ENCODE results near the gene TREM1. TPM values are rescaled to one million over a fixed set of nuclear protein-coding genes. Genes with fewer than 3 reads are reported as not detected.

TREM1 gene
- total RNA-seq, 1 donor from 2014 or later = not detected

DNA sequence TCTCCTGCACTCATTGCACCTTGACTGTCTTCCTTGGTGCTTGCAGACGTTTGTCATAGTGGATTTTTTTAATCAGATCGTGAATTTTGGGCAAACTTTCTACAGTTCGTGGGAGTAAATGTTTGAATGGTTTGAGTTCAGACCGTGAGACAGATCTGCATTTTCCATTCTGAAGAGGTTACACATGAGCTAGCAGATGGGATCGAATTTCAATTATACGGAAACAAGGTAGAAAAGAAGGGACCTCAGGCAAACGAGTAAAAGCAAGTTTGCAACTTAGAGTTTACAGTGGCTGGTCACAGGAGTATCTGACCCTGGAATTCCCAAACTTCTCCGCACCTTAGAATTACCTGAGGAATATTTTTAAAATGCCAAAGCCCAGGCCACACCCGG is 31.8 kb upstream of the TREM1 start:
- no peaks in the 10 kb centered on the region for H3K27me3 Mint-ChIP-seq
- CTCF ChIA-PET = interaction anchor here (1.0 to 5.0 kb wide), 6 partner anchors 8 to 226 kb away, joined by 3 to 78 read pairs (median 14); no protein-coding TSS in a partner anchor
- H3K4me1 Mint-ChIP-seq = peaks cover 52% of the 10 kb centered on the region
- DNase-seq (no peak), ATAC-seq (ENCODE audit: low read depth) (no peak)
- no peaks in the 10 kb centered on the region for H3K9me3 Mint-ChIP-seq
- POLR2A ChIA-PET = interaction anchor here (1.2 to 3.0 kb wide), 2 partner anchors 12 to 16 kb away, joined by 4 to 17 read pairs; partner anchors contain the start of gene NCR2
- peak overlapping the region; percentile 80 for H3K4me3 Mint-ChIP-seq
- H3K27ac Mint-ChIP-seq = peak overlapping the region; percentile 76
- H3K36me3 Mint-ChIP-seq (ENCODE audit: low read depth) = no peaks in the 10 kb centered on the region
- intact Hi-C loops (cut with micrococcal nuclease) = loop anchor here (1.0 kb wide), 6 partner anchors 12 to 312 kb away; no protein-coding TSS in a partner anchor
- TF ChIP-seq CTCF (IDR thresholded peaks at IDR 0.05) = no peak

DNA sequence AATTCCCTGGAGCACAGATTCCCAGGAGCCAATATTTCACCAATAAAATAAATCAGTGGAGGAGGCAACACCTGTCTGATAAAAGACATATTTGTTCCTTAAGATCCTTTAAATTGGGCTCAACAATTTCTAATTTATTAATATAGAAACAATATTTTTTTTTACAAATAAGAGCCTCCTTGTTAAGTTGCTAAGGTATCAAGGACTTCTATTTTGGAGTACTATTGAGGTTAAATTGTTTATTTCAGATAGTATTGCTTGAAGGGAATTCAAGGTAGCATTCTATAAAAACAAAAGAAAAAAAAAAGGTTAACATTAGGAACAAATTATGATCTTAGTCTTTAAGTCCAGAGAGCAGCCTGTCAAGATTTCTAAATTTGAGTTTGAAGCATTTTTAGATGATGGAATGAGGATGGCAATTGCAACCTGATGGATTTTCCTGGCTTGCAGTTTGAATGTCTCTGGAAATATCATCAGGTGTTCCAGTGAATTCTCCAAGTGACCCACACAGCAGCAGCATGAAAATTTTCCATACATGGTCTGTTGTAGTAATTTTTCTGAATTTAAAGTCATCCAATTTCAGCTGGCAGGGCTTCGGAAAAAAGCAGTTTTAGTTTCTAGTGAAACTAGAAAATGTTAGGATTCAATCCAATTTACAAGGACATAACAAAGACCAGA is 29.6 kb upstream of the TREM1 start:
- no peak for TF ChIP-seq CTCF (IDR thresholded peaks at IDR 0.05)
- ChIA-PET CTCF (interaction anchor here (1.2 to 3.1 kb wide), 5 partner anchors 9 to 288 kb away, joined by 3 to 20 read pairs (median 4); no protein-coding TSS in a partner anchor), POLR2A (interaction anchor here (1.0 to 1.2 kb wide), 2 partner anchors 10 to 16 kb away, joined by 4 to 5 read pairs; no protein-coding TSS in a partner anchor)
- no peak overlapping the region for H3K4me3 Mint-ChIP-seq
- no peaks in the 10 kb centered on the region for H3K27me3 Mint-ChIP-seq
- H3K4me1 Mint-ChIP-seq = peaks cover 61% of the 10 kb centered on the region
- no peaks in the 10 kb centered on the region for H3K9me3 Mint-ChIP-seq
- H3K27ac Mint-ChIP-seq = no peak overlapping the region
- no peak for DNase-seq
- no peaks in the 10 kb centered on the region for H3K36me3 Mint-ChIP-seq (ENCODE audit: low read depth)
- intact Hi-C loops (cut with micrococcal nuclease) = no loop called here
- no peak for ATAC-seq (ENCODE audit: low read depth)

GRCh38 chr6:41315203-41315602 is 28.7 kb upstream of the TREM1 start:
- H3K9me3 Mint-ChIP-seq = no peaks in the 10 kb centered on the region
- no peaks in the 10 kb centered on the region for H3K27me3 Mint-ChIP-seq
- DNase-seq = no peak
- TF ChIP-seq CTCF (IDR thresholded peaks at IDR 0.05) = no peak
- CTCF ChIA-PET = interaction anchor here (0.6 to 3.1 kb wide), 7 partner anchors 8 to 287 kb away, joined by 3 to 20 read pairs (median 3); no protein-coding TSS in a partner anchor
- intact Hi-C loops (cut with micrococcal nuclease) = no loop called here
- POLR2A ChIA-PET = interaction anchor here (1.0 to 1.2 kb wide), 2 partner anchors 9 to 15 kb away, joined by 4 to 5 read pairs; no protein-coding TSS in a partner anchor
- H3K4me1 Mint-ChIP-seq = peaks cover 61% of the 10 kb centered on the region
- ATAC-seq (ENCODE audit: low read depth) = no peak
- no peaks in the 10 kb centered on the region for H3K36me3 Mint-ChIP-seq (ENCODE audit: low read depth)
- no peak overlapping the region for H3K4me3 Mint-ChIP-seq
- peak overlapping the region; percentile 32 for H3K27ac Mint-ChIP-seq

DNA sequence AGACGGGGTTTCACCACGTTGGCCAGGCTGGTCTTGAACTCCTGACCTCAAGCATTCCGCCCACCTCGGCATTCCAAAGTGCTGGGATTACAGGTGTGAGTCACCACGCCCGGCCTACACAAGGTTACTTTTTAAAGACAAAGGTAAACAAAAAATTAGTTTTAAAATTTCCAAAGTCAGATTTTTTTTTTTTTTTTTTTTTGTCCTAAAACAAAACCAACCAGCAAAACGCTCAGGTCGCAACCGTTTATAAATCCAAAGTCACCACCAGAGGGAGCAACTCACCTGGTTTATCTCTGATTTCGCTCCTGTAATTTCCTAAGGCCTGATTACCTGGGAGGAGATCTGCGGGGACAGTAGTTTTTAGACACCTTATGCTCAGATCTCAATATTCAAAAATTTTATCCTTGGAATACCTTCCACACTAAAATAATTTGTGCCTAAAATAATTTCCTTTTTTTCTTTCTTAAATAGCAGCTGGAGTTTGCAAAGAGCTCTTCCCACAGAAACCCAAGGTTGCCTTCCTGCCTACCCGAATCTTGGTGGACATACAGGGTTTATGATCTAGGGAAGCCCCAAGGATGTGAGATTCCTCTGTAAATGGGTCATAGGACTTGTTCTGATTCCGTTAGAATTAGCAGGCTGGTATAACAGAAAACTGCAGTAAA is 19.8 kb upstream of the TREM1 start:
- no peak overlapping the region for H3K4me3 Mint-ChIP-seq
- DNase-seq = no peak
- intact Hi-C loops (cut with micrococcal nuclease) = loop anchor here (1.0 to 2.0 kb wide), 5 partner anchors 12 to 376 kb away; partner anchors contain the start of gene NCR2
- peak; percentile 45 for TF ChIP-seq CTCF (IDR thresholded peaks at IDR 0.05)
- H3K27me3 Mint-ChIP-seq = no peaks in the 10 kb centered on the region
- CTCF ChIA-PET = interaction anchor here (0.6 to 5.6 kb wide), 14 partner anchors 10 to 378 kb away, joined by 3 to 78 read pairs (median 5); no protein-coding TSS in a partner anchor
- H3K27ac Mint-ChIP-seq = no peak overlapping the region
- ATAC-seq (ENCODE audit: low read depth) = no peak
- peaks cover 8% of the 10 kb centered on the region for H3K9me3 Mint-ChIP-seq
- H3K4me1 Mint-ChIP-seq = peaks cover 36% of the 10 kb centered on the region
- POLR2A ChIA-PET = interaction anchor here (0.7 to 1.1 kb wide), 3 partner anchors 9 to 232 kb away, joined by 4 to 6 read pairs (median 5); no protein-coding TSS in a partner anchor
- H3K36me3 Mint-ChIP-seq (ENCODE audit: low read depth) = no peaks in the 10 kb centered on the region

DNA sequence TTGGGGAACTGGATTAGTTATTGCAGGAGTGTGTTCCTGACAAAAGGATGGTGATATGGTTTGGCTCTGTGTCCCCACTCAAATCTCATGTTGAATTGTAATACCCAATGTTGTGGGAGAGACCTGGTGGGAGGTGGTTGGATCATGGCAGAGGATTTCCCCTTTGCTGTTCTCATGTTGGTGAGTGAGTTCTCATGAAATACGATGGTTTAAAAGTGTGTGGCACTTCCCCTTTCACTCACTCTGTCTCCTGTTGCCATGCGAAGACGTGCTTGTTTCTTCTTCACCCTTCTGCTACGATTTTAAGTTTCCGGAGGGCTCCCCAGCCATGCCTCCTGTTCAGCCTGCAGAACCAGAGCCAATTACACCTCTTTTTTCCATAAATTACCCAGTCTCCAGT is 16.2 kb upstream of the TREM1 start:
- DNase-seq (no peak), ATAC-seq (ENCODE audit: low read depth) (peak; percentile 81)
- TF ChIP-seq CTCF (IDR thresholded peaks at IDR 0.05) = no peak
- ChIA-PET CTCF (no interaction called here), POLR2A (no interaction called here)
- peak overlapping the region; percentile 39 for H3K4me3 Mint-ChIP-seq
- H3K27ac Mint-ChIP-seq = peak overlapping the region; percentile 83
- intact Hi-C loops (cut with micrococcal nuclease) = no loop called here
- H3K27me3 Mint-ChIP-seq = no peaks in the 10 kb centered on the region
- peaks cover 4% of the 10 kb centered on the region for H3K36me3 Mint-ChIP-seq (ENCODE audit: low read depth)
- peaks cover 67% of the 10 kb centered on the region for H3K4me1 Mint-ChIP-seq
- H3K9me3 Mint-ChIP-seq = peaks cover 20% of the 10 kb centered on the region

Data from activated B cell treated with CpG ODN at 0.5 μM for 24 hours (primary cell).